ENCODE data around the gene RAX2.

GRCh38 chr19:3768748-3769099, 3.3 kb downstream of the RAX2 start:
- no peak for TF ChIP-seq CTCF (IDR thresholded peaks at IDR 0.05; ENCODE audit: low read depth, low read length)
- TF ChIP-seq MYC (IDR thresholded peaks at IDR 0.05; ENCODE audit: low read depth, low read length): no peak
- TF ChIP-seq POLR2A (IDR thresholded peaks at IDR 0.05; ENCODE audit: extremely low read depth, insufficient read length): no peak
- TF ChIP-seq MAX (IDR thresholded peaks at IDR 0.05; ENCODE audit: low read depth, low read length): no peak

Measured in NB4 (cell line).